GM18498 (cell line): ENCODE results near the gene FERMT1.
"Not testable (repeated sequence)": the region's sequence is repeated elsewhere in the genome, so short reads cannot be mapped to it uniquely, and the experiment has no call there.

Experiments
- ATAC-seq: cut with Tn5 transposase; IDR thresholded peaks from one replicate; pipeline ENCODE4 v1.9.1; 2021; ENCODE audit warnings: mild to moderate bottlenecking, moderate library complexity; ENCODE audit not compliant: unreplicated experiment

Gene FERMT1

GRCh38 chr20:6120491-6120988 is 2.3 kb downstream of the FERMT1 start:
- no peak for ATAC-seq

- ATAC-seq = no peak
These were observed 6.1 kb downstream of the FERMT1 start for GRCh38 chr20:6116758-6117157.

GRCh38 chr20:6115221-6115895 is 7.5 kb downstream of the FERMT1 start:
- ATAC-seq = no peak

- no peak for ATAC-seq
These were observed 8.1 kb downstream of the FERMT1 start for GRCh38 chr20:6114696-6115095.

- no peak for ATAC-seq
These were observed 8.9 kb downstream of the FERMT1 start for GRCh38 chr20:6113951-6114350.

- ATAC-seq = not testable (repeated sequence)
These were observed 9.9 kb downstream of the FERMT1 start for GRCh38 chr20:6112965-6113364.

- ATAC-seq = no peak
These were observed 14.5 kb downstream of the FERMT1 start for GRCh38 chr20:6108330-6108729.

GRCh38 chr20:6104493-6105188 is 18.2 kb downstream of the FERMT1 start:
- no peak for ATAC-seq

GRCh38 chr20:6103301-6103700 is 19.5 kb downstream of the FERMT1 start:
- no peak for ATAC-seq

- ATAC-seq = no peak
These were observed 21.5 kb downstream of the FERMT1 start for GRCh38 chr20:6101346-6101745.

GRCh38 chr20:6100246-6100645 is 22.6 kb downstream of the FERMT1 start:
- ATAC-seq = no peak

GRCh38 chr20:6099819-6100218 is 23.0 kb downstream of the FERMT1 start:
- ATAC-seq = no peak

GRCh38 chr20:6095409-6095808 is 27.4 kb downstream of the FERMT1 start:
- ATAC-seq = no peak

GRCh38 chr20:6094565-6094964 is 28.3 kb downstream of the FERMT1 start:
- ATAC-seq = no peak

GRCh38 chr20:6094063-6094462 is 28.8 kb downstream of the FERMT1 start:
- no peak for ATAC-seq

- no peak for ATAC-seq
These were observed 31.2 kb downstream of the FERMT1 start for GRCh38 chr20:6091661-6092060.

- ATAC-seq = no peak
These were observed 36.0 kb downstream of the FERMT1 start for GRCh38 chr20:6086868-6087267.

- ATAC-seq = no peak
These were observed 38.9 kb downstream of the FERMT1 start for GRCh38 chr20:6083926-6084325.

- no peak for ATAC-seq
These were observed 41.6 kb downstream of the FERMT1 start for GRCh38 chr20:6081236-6081635.

GRCh38 chr20:6079016-6079415 is 43.8 kb downstream of the FERMT1 start:
- no peak for ATAC-seq

GRCh38 chr20:6075428-6076219 is 47.2 kb downstream of the FERMT1 start:
- ATAC-seq = no peak

- no peak for ATAC-seq
These were observed 48.0 kb downstream of the FERMT1 start for GRCh38 chr20:6074784-6075183.
